ENCODE results near the gene BCAN. TPM values are rescaled to one million over a fixed set of nuclear protein-coding genes. Genes with fewer than 3 reads are reported as not detected.

BCAN gene
- total RNA-seq, 1 experiment from 2014 or later = 3.6 TPM

GRCh38 chr1:156612666-156613065, 29.3 kb upstream of the BCAN start (continued):
- TF ChIP-seq PRDM15 (CRISPR knock-in tag; IDR thresholded peaks at IDR 0.05) (no peak), ZBTB21 (CRISPR knock-in tag; IDR thresholded peaks at IDR 0.05; ENCODE audit: borderline replicate concordance) (no peak), SMAD4 (CRISPR knock-in tag; IDR thresholded peaks at IDR 0.05) (no peak), PREB (CRISPR knock-in tag; IDR thresholded peaks at IDR 0.05; ENCODE audit: borderline replicate concordance) (no peak), HMGA2 (CRISPR knock-in tag; IDR thresholded peaks at IDR 0.05) (no peak), ZNF671 (CRISPR knock-in tag; IDR thresholded peaks at IDR 0.05) (no peak), TEAD4 (CRISPR knock-in tag; IDR thresholded peaks at IDR 0.05) (no peak)

- H3K4me3 Mint-ChIP-seq = no peak overlapping the region
- H3K9me3 Mint-ChIP-seq = no peaks in the 10 kb centered on the region
- peaks cover 33% of the 10 kb centered on the region for H3K27me3 Mint-ChIP-seq (ENCODE audit: low read depth)
- H3K36me3 Mint-ChIP-seq = no peaks in the 10 kb centered on the region
- H3K27ac Mint-ChIP-seq = no peak overlapping the region
- POLR2A ChIA-PET = no interaction called here
- ATAC-seq (no peak), DNase-seq (ENCODE audit: low spot score) (no peak)
- CTCF ChIA-PET = interaction anchor here (0.7 to 1.9 kb wide), 3 partner anchors 8 to 136 kb away, joined by 3 to 8 read pairs (median 6); partner anchors contain the start of gene BCAN
- peaks cover 11% of the 10 kb centered on the region for H3K4me1 Mint-ChIP-seq
- TF ChIP-seq HMGXB4 (CRISPR knock-in tag; IDR thresholded peaks at IDR 0.05) (no peak), MAX (CRISPR knock-in tag; IDR thresholded peaks at IDR 0.05) (no peak), E2F1 (CRISPR knock-in tag; IDR thresholded peaks at IDR 0.05) (no peak), PRDM15 (CRISPR knock-in tag; IDR thresholded peaks at IDR 0.05) (no peak), ZNF425 (CRISPR knock-in tag; conservative IDR thresholded peaks at IDR 0.05) (no peak), SMAD3 (CRISPR knock-in tag; IDR thresholded peaks at IDR 0.05; ENCODE audit: borderline replicate concordance) (no peak), USF1 (CRISPR knock-in tag; IDR thresholded peaks at IDR 0.05) (no peak), IRF2 (CRISPR knock-in tag; IDR thresholded peaks at IDR 0.05; ENCODE audit: borderline replicate concordance, low read depth) (no peak), CDX4 (CRISPR knock-in tag; IDR thresholded peaks at IDR 0.05; ENCODE audit: borderline replicate concordance) (no peak), FOXK1 (CRISPR knock-in tag; IDR thresholded peaks at IDR 0.05) (no peak), ZNF281 (CRISPR knock-in tag; IDR thresholded peaks at IDR 0.05) (no peak)
Observed at GRCh38 chr1:156615946-156616345, 26.0 kb upstream of the BCAN start.
